Measurements from ENCODE around the gene SLC50A1.
A peak's percentile ranks its signal among the peaks of the same experiment; 100 is the strongest.
"Not testable (repeated sequence)": the region's sequence is repeated elsewhere in the genome, so short reads cannot be mapped to it uniquely, and the experiment has no call there.

SLC50A1 gene

GRCh38 chr1:155137154-155137949 is 1.7 kb downstream of the SLC50A1 start:
- DNase-seq: no peak

GRCh38 chr1:155139895-155140629 is 4.4 kb downstream of the SLC50A1 start, which contains the start of gene DPM3:
Gene DPM3, minus strand, starts transcription at chr1:155140531. Its CDS starts 291 bp downstream, at chr1:155140240.
- peak; percentile 51 for DNase-seq

DNA sequence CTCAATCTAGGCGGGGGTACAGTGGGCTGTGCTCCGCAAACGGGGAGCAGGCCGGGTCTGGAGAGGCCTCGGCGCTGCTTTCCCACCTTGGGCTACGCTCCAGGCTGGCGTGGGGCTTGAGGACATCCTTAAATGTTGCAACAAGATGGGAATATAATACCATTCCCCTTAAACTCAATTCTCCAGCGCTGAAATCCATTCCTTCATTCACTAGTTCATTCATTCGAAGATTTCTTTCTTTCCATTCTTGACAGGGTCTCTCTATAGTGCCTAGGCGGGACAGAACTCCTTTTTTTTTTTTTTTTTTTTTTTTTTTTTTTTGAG is 4.9 kb downstream of the SLC50A1 start:
- no peak for DNase-seq

DNA sequence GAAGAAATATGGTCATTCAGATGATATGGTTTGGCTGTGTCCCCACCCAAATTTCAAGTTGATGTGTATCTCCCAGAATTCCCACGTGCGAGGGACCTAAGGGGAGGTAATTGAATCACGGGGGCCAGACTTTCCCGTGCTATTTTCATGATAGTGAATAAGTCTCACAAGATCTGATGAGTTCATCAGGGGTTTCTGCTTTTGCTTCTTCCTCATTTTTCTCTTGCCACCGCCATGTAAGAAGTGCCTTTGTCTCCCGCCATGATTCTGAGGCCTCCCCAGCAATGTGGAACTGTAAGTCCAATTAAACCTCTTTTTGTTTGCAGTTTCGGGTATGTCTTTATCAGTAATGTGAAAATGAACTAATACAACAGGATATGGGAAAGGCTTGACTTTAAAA is 6.1 kb downstream of the SLC50A1 start:
- no peak for DNase-seq

DNA sequence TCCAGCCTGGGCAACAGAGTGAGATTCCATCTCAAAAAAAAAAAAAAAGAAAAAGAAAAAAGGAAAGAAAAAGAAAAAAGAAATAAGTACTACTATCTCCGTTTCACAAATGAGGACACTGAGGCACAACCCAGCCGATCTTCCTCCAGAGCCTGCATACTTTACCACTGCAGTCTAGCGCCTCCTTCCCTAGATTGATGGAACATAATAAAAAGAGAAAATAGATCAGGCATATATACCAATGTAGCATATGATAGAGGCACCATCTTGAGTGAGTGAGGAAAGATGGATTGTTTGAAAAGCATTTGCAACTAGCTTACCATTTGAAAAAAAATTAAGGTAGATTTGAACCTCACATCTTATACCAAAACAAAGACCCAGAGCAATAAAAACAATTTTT is 9.8 kb downstream of the SLC50A1 start:
- DNase-seq: no peak

DNA sequence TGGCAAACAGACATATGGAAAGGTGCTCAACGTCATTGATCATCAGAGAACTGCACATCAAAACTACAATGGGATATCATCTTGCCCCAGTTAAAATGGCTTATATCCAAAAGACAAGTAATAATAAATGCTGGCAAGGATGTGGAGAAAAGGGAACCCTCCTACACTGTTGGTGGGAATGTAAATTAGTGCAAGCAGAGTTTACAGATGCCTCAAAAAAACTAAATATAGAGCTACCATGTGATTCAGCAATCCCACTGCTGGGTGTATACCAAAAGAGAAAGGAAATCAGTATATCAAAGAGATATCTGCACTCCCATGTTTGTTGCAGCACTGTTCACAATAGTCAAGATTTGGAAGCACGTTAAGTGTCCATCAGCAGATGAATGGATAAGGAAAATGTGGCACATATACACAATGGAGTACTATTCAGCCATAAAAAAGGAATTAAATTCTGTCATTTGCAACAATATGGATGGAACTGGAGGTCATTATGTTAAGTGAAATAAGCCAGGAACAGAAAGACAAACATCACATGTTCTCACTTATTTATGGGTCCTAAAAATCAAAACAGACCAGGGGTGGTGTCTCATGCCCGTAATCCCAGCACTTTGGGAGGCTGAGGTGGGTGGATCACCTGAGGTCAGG is 20.5 kb downstream of the SLC50A1 start:
- DNase-seq: not testable (repeated sequence)

GRCh38 chr1:155158991-155159390 is 23.3 kb downstream of the SLC50A1 start:
- no peak for DNase-seq

- DNase-seq: no peak
Observed at GRCh38 chr1:155160128-155160527, 24.5 kb downstream of the SLC50A1 start.

DNA sequence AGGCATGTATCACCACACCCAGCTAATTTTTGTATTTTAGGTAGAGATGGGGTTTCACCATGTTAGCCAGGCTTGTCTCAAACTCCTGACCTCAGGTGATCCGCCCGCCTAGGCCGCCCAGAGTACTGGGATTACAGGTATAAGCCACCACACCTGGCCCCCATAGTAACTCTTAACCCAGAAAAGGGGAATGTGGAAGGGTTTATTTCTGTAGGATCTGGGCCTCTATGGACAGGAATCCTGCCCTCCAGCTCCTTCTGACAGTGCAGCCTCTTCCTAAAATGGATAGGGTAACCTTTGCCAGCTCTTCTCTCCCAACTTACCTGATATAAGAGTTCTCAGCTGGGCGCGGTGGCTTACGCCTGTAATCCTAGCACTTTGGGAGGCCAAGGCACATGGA is 27.0 kb downstream of the SLC50A1 start:
- not testable (repeated sequence) for DNase-seq

GRCh38 chr1:155163785-155164184 is 28.1 kb downstream of the SLC50A1 start:
- not testable (repeated sequence) for DNase-seq

- DNase-seq: not testable (repeated sequence)
Observed at GRCh38 chr1:155164625-155165024, 29.0 kb downstream of the SLC50A1 start.

DNA sequence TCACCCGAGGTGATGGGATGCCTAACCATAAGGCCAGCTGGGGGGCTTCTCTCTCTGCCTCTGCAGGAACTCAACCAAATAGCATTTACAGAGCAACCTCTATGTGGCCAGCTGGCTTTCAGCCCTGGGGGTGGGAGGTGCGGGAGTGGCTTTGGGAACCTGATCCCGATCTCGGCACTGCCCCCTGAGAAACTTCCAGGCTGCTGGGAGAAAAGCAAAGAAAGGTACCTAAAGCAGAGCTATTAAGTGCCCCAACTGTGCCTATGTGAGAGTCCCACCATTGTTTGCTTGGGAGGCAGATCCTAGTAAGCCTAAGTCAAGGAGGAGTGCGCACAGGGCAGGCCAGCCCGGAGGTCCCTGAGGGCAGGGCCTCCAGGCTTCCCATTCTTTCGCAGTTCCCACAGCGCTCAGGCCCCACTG is 30.4 kb downstream of the SLC50A1 start:
- no peak for DNase-seq

DNA sequence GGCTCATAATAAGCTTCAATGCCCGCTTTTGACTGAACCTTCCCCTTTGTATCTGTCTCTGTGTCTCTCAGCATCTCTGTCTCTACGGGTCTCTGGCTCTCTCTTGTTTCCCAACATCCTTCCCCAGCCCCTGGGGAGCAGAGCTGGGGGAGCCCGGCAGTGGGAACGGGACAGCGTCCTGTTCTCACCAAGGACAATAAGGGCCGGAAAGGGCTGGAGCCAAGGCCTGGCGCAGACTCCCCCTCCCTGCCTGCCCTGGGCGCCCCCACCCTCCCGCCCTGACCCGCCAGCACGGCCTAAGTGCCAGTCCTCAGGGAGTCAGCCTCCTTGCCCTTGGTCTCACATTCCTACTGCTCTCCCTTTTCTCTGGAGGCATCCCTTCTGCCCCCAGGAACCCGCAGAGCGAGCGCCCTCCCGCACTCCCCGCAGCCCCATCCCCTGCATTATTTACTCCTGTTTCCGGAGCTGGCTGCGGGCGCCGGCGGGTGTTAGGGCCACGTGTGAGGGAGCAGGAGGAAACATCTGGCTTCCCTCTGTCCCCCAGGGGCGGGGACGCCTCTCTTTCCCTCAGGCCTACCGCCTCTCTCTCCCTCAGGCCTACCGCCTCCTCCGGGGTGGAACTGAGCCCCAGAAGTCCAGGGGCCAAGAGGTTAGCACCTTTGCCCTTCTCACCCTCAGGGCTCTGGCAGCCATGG is 31.0 kb downstream of the SLC50A1 start:
- no peak for DNase-seq

DNA sequence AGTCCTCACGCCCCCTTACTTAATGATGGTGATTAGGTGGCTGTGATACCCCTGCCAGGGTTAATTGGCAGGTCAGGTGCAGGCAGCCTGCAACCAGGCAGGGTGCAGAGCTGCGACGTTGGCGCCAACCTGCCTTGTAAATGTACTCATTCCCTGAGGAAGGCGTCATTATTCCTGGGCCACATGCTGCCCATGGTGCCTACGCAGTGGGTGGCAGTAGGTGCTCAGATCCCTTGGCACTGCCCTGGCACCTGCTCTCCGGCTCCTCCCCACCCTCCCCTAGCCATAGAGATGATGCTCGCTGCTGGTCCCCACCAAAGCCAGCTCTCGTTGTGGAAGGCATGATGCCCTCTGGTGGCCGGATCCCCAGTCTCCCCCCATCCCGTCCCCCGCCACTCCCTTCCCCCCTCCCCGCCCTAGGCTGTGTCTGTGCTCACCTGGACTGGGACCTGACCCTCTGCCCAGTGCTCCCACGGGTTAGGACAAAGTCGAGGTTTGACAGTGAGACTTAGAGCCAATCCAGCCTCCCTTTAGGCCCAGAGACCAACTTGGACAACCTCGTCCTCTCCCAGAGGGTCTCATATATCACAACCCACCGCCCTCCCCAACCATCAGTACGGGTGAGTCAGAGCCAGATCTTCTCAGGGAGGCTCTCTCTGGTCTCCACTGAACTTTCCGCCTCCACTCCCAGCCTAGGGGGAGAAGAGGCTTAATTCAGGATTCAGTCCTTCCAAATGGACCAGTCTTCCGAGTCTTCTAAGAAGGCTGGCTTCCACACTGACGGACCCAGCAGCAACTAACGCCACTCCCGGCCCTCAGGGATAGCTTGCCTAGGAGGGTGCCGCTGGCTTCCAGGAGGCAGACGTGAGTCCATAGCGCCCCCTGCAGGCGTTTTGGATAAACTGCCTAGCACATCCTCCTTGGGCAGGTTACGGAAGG is 31.8 kb downstream of the SLC50A1 start:
- DNase-seq: peak; percentile 47

- not testable (repeated sequence) for DNase-seq
Observed at GRCh38 chr1:155168105-155168445, 32.4 kb downstream of the SLC50A1 start.

DNA sequence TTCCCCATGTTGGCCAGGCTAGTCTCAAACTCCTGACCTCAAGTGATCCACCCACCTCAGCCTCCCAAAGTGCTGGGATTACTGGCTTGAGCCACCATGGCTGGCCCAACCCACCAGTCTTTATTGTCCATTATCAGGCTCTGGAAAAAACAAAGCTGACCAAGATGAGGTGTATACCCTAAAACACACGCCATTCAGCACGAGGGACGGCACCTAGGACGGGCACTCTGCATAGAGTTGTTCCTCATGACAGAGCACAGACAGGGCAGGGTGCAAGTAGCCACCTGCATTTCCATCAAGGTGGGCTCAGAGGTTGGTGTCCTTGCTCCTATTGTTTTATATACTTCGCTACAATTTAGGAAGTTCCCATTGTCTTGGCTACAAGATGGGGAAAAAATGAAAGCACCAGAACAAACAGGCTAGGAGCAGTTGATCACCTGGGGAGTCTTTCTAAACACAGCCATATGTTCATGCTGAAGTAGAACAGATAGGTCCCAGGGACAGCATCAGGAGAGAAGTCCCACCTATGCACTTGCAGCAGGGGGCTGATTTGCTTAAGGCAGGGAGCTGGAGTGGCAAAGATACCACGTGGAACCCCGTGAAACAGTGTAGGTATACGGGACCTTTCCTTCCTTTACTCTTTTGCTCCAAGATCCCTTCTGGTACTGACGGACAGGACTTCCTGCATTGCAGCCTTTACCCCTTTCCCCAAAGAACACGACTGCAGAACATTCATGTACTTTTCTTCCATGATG is 33.0 kb downstream of the SLC50A1 start:
- DNase-seq: no peak

DNA sequence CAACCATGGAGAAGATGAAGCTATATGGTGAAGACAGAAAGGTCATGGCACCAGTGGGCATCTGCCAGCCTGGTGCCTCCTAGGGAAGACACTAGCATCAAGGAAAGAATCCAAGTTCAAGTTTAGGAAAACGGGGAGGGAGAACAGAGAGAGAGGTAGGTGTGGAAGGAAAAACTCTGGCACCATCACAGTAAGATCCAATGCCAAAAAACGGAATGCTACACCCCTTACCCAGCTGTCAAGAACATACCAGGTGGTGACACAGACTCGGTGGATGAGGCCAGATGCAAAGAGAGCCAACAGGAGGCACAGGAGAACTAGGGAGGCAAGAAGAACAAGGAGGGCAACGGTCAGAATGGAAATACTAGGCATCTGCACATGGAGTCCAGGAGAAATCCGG is 33.9 kb downstream of the SLC50A1 start:
- no peak for DNase-seq

GRCh38 chr1:155170101-155170785 is 34.6 kb downstream of the SLC50A1 start:
- DNase-seq: no peak

GRCh38 chr1:155170806-155171205 is 35.2 kb downstream of the SLC50A1 start:
- no peak for DNase-seq

DNA sequence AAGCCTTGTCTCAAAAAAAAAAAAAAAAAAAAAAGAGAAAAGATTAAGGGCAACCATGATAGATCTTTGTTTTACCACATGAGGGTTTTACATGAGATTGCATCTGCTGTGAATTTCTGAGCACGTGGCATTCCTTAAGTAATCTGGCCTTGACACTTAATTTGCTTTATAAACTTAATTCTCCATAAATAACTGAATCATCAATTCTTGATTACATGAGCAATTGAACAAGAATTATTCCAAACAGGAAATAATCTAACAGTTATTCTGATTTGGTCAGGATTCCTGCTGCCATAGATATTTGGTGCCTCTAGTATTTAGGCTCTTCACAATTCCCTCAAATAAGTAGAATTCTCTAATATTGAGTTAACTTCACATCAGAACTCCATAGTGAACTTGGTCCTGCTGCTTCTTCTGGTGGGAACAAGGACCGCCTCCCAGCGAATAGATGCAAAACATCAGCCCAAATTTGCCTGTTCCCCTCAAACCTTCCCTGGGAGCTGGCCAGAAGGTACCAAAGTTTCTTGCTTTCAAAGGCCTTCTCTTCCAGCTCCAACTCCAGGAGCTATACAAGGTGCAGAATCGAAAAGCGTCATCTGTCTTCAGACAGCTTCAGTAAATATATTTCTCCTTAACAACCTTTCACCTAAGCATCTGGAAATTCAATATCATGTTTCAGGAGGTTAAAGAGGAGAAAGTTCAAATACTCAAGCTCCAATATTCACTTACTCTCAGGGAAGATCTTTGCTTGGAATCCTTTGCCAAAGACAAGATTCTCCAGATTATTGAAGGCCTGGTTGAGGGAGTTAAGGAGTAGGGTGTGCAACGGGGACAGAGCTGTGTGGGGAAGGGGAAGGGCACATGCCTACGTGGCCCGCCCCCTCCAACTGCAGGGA is 36.4 kb downstream of the SLC50A1 start:
- no peak for DNase-seq

Measured in T1000 (cell line).